Eye (tissue), 1 donor: Measurements from ENCODE around the gene XAF1.
"Not testable (repeated sequence)": the region's sequence is repeated elsewhere in the genome, so short reads cannot be mapped to it uniquely, and the experiment has no call there.

Experiments used
- DNase-seq: peaks from one replicate; pipeline ENCODE4 v3.0.0-alpha.2; 2015

XAF1 gene

DNA sequence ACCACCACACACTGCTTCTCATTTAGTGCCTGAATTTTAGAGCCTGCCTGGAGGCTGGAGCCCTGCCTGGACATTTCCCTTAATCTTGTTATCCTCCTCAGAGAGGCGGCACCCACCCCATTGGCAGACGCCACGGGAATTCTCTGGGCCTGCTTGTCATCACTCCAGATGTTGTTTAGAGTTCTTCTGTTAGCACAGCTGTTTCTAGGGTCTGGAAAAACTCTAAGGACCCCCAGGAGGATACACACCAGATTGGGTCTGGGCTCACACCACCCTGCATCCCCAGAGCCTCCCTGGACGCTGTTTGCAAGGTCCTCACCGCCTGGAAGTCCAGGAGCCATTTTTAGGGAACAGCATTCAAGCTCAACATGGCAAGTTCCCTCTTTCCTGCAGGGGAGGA, 565 bp upstream of the XAF1 start:
- DNase-seq = peak; percentile 16

DNA sequence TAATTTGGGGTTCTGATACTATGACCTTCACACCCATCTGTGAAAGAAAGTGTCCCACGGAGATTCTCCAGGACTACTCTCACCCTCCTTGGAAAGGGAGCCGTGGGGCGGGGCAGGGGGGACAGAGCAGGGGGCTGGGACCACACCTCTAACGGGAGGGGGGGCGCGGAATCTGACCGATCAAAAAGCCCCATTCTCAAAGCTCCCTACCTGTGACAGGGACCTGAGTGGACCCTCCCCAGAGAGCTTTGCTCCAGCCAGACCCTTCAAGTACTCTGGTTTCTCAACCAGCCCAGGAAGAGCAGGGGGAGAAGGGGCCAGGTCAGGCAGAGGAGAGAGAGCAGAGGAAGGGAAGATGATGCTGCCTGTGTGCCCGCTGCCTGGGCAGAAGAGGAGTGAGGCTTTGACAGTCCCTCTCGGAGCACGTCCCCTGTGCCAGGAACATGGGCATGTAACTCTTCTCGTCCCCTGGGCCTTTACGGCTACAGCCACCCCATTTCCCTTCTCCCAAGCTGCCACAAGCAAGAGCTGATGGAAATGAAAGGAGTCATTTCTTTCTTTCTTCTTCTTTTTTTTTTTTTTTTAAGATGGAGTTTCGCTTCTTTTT, 682 bp downstream of the XAF1 start:
- no peak for DNase-seq

DNA sequence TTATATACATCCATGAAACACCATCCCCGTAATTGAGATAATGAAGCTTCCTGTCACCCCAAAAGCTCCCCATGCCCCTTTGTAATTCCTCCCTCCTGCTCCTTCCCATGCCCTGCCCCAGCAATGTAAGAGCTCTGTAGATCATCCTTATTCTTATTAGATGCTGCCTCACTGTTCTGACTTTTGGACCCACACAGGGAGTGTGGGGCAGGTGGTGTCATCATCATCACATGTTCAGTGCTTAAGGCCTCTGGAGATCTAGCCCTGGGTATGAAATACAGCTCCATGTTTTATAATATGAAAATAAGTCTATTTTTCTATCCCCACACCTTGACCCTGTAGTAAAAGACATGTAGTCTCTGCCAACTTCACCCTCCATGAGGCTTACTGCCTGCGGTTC, 1.9 kb downstream of the XAF1 start:
- DNase-seq = no peak

DNA sequence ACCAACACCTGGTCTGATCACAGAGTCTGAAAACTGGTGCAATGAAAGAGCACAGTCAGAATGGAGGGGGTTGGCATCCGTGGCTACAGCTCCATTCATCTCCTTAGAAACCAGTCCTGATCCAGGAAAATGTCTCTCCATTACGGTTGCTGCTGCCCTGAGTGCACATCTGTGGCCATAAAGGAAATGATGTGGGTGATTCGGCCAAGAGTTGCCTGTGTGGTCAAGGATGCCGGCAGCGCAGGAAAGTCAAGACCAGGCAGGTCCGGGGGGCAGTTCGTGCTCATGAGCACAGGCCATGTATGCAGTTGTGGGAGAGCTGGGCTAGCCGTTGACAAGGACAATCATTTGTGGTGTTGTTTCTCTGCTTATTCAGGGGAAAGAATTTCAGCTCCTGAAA, 5.9 kb downstream of the XAF1 start:
- no peak for DNase-seq

DNA sequence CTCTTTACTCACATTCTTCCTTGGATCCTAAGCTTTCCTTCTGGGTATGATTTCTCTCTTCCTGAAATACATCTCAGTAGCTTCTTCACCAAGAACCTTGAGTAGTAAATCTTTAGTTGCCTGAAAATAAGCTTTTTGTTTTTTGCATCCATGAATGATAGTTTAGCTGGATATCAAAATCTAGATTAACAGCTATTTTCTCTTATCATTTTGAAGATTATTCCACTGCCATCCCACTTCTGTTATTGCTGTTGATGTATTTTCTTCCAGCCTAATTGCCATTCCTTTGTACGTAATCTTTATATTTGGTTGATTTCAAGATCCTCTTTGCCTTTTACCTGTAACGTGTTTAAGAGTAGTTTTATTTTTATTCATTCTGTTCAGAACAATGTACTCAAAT, 12.6 kb downstream of the XAF1 start:
- no peak for DNase-seq

DNA sequence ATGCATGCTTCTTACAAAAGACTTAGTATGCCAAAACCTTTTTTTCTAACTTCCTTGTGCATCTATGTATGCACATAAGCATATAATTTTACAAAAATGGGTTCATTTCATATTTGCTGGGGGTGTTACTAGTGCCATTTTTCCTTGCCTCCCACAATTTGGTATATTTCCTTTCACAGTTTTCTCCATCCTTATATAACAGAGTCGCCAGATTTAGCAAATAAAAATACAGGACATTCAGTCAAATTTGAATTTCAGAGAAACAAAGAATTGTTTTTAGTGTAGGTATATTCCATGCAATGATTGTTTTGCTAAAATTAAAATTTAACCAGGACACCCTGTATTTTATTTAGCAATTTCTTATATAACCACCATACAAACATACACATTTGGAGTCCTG, 16.2 kb downstream of the XAF1 start:
- DNase-seq = no peak

DNA sequence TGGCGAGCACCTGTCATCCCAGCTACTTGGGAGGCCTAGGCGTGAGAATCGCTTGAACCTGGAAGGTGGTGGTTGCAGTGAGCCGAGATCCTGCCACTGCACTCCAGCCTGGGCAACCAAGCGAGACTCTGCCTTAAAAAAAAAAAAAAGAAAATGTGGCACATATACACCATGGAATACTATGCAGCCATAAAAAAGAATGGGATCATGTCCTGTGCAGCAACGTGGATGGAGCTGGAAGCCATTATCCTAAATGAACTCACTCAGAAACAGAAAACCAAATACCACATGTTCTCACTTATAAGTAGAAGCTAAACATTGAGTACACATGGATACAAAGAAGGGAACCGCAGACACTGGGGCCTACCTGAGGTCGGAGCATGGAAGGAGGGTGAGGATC, 19.1 kb downstream of the XAF1 start:
- DNase-seq = not testable (repeated sequence)

DNA sequence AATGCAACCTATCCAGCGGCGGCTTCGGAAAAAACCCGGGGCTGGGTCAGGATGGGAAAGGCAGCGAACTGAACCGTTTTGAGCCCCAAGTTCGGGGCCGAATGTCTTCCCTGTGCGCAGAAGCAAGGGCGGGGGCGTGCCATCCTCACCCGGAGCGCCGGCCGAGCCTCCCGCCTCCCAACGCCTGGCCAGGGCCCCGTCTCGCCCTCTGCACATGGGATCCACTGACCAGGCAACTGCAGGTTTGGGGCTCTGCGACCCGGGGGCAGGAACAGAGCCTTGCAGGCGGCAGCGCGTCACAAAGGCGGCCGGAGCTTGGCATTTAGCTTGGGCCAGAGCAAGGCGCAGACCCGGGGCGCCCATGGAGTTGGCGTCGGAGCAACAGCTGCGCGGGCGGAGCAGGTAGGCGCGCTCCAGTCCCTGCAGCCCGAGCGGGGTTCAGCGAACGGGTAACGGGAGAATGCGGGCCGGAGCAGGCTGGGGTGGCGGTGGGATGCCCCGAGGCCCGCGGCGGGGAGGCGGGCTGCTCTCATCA, 20.1 kb downstream of the XAF1 start, which contains the start of gene FBXO39:
Gene FBXO39 (plus strand): TSS at position 345 of the 535 bp plus-strand sequence. CDS start 3,654 bp downstream, outside the sequence.
- peak; percentile 17 for DNase-seq

DNA sequence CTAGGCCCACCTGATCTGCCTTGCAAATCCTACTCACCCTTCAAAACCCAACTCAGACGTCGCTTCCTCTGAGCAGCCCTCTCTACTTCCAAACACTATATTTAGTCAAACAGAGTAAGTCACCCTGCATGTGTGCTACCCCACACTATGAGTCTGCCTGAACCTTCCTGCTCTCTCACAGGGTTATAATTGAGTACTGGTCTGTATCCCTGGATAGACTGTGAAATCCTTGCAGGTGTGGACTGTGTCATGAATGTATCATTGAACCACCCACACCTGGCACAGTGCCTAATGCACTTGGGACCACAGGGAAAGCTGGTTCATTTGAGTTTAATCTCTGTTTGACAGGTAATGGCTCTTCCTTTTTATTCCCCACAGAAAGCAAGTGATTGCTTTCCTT, 23.6 kb downstream of the XAF1 start:
- DNase-seq = no peak

DNA sequence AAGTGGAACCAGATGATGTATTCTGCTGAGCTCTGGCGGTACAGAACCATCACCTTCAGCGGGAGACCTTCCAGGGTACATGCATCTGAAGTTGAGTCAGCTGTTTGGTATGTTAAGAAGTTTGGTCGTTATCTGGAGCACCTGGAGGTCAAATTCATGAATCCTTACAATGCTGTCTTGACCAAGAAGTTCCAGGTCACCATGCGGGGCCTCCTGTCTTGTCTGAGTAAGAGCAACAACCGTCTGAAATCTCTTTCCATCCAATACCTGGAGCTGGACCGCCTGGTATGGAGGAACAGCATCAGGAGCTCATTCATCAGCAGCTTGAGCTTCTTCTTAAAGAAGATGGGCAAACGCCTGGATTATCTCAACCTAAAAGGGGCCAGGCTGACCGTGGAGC, 24.2 kb downstream of the XAF1 start:
- no peak for DNase-seq

DNA sequence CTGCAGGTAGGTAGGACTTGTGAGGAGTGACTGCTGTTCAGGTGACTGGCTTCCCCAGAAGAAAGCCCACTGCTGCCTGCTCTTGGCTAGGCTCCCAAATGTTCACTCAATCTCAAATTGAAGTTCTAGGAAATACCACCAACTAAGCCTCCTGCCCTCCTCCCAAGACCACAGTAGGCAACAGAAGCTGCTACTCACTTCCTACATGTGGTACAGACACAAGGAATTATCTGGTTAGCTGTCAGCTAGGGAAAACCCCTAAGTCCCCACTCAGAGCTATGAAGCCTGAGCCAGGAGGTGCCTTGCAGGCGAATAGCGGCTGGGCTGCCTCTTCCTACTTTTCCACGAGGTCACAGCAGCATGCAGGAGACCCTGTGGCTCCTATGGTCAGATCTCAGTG, 25.0 kb downstream of the XAF1 start:
- DNase-seq = no peak

DNA sequence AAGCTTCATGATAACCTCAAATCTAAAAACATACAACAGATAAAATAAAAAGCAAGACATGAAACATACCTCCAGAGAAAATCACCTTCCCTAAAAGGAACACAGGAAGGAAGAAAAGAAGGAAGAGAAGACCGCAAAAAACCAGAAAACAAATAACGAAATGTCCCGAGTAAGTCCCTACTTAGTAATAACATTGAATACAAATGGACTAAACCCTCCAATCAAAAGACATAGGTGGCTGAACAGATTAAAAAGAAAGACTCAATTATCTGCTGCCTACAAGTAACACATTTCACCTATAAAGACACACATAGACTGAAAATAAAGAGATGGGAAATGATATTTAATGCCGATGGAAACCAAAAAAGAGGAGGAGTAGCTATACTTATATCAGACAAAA, 26.4 kb downstream of the XAF1 start:
- DNase-seq = no peak

DNA sequence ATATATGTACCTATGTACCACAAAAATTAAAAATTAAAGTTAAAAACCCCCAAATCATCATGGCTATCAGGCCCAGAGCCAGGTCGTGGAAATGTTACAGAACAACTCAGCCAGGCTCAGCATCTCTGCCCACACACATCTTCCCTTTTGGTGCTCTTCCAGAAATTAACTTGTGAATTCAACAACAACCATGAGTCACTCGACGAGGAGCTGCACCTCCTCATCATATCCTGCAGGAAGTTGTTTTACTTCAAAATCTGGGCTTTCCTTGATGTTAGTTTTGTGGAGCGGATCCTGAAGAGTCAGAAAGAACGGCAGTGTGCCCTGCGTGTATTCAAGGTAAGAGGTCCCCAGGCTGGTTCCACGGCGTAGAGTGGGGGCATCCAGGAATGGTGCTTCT, 30.8 kb downstream of the XAF1 start:
- no peak for DNase-seq

DNA sequence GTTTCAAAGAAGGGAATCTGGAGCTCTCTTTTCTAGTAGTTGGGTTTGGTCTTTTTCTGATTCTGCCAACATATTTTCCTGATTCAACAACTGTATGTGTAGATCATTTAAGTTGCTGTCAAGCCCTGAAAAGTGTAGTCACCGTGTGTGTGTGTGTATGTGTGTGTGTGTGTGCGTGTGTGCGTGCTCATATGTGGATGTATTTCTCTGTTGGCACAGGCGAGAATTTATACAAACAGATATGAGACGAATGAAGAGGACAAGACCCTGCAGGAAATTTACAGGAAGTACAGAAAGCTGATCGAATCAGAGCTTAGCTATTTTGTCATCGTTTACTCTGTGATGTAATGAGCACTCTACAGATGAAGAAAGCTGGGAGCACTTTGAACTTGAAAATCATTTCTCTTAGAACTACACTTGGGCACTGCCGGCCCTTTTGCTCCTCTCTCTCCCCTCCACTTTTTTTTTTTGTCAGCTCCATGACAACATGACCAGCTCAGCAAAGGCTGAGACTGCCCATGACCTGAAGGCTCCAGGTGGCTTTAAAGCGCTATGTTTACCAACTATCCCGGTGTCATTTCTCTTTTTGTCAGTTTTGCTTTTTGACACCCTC, 31.3 kb downstream of the XAF1 start:
- no peak for DNase-seq

DNA sequence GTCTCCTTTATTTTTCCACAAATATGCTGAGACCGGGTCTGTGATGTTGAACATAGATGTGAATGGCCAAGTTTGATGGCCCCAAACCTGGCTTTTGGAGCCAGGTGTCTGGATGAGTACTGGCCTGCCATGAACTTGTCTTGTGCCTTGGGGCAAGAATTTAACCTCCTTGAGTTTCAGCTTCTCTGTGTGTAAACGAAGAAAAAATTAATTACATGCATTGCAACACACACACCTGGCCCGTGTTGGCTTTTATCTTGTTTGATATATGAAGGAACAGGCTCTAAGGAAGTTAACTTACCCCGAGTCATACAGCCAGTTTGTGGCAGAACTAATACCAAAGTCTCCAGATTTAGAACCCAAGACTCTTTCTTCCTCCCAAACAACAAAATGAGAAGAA, 33.3 kb downstream of the XAF1 start:
- DNase-seq = no peak

DNA sequence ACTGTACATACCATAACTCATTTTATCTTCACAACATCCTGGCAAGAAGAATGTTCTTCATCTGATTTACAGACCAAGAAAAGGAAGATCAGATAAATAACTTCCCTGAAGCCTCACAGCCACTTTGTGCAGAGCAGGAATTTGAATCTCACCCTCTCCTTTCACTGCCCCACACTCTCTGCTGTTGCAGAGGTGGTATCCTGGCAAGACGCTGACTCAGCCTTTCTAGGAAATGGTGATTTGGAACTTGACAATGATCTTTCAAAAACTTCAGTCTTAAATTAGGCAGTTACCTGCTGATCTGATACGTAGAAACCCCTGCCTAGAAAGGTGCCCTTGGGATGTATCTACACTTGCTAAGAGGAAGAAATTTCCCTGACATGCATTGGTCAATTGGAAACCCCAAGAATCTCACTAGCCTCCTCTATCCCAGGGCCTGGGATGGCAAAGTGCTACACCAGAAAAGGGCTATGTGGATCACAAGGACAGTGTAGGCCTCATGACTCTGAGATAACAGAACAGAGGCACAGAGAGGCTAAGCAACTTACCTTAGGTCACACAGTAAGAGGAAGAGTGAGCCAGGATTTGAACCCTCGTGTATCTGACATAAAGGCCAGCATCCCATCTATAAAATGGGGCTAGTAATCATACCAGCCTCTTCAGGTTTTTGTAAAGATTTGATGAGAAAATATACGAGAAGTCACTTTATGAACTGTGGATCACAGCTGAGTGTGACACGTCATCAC, 38.1 kb downstream of the XAF1 start:
- DNase-seq = no peak

DNA sequence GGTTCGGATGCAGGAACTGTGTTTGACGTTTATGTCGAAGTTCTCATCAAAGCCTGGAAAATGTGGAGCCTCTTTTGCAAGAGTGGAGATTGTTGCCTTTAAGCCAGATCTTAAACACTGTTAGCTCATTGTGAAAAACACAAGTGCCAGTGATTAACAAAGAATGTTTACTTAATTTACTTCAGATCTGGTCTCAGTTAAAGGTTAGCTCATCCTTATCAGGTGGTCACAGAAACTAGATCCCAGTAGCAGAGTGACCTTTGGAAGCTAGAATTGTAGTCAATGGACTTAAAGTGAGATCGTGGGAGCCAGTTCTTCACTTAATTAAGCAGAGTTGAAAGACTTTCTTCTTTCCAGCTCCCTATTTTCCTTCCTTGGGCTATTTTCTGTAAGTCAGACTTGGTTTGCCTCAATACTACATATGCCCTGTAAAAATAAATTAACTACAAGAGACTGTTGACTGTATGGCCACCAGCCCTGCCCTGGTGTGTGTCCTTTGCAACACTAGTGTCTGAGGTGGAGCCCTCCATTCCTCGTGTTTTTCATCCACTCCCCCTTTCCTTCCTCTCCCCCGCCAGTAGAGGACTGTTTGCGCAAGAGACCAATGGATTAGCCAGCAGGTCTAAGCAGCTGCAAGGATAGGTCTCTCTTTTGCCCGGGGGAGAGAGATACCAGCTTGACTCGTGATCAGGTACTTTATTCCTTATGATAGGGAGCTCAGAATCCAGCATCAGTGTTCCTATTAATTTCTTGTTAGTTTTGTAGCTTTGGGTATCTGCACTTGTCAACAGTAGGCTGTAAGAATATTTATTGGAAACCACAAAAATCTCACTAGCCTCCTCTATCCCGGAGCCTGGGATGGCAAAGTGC, 40.4 kb downstream of the XAF1 start:
- no peak for DNase-seq

DNA sequence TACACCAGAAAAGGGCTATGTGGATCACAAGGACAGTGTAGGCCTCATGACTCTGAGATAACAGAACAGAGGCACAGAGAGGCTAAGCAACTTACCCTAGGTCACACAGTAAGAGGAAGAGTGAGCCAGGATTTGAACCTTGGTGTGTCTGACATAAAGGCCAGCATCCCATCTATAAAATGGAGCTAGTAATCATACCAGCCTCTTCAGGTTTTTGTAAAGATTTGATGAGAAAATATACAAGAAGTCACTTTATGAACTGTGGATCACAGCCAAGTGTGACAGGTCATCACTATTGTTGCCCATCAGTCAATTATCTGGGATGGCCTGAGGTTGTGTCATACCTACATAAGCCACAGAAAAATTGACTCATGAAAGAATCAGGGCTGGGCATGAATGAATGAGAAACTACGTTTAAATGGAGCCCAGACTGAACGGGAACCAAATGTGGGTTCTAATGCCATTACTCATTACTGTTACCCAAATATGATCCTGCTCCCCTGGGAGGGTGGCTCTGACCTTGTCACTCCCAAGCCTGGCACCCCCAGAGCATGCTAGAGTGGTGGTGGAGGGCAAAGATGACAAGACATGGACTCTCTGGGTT, 41.1 kb downstream of the XAF1 start:
- no peak for DNase-seq

DNA sequence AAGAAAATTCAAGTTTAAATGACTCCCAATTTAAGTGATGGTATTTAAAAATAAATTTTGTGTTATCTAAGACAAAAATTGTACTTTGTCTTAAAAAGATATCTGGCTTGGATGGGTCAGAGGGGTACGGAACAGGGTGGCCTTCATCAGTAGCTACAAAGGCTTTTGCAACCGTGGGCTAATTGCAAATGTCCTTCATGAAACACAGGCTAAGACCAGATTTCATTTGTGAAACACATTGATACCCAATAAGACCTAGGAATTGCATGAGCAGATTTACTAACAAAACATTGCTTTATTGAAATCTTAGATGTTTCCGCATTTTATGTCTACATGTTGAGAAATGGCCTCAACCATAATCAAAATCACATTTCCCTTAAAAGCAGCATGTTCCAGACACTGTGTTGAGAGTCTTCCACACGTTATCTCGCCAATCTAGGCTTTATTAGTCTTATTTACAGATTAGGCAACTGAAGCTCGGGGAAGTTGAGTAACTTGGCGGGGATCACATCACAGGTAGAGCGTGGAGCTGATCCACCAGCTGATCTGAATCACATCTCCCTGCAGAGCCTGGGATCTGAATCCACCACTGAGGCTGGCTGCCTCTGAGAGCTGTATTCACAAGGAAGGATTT, 42.0 kb downstream of the XAF1 start:
- no peak for DNase-seq

DNA sequence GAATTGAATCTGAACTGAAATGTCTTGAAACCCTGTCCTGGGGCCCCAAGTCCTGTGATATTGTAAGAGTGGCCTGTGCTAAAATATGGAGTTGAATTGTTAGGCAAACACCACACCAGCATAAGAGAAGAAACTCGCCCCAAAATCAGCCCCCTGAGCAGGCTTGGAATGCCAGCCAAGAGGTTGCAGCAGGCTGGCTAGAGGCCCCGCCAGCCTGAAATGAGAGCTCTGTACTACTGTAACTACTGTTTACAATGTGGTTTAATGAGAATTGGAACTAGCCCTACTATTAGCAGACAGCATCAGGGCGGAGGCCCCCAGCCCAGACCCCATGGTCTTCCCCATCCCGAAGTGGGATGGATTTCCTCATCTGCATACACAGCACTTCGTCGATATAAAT, 43.9 kb downstream of the XAF1 start:
- no peak for DNase-seq

DNA sequence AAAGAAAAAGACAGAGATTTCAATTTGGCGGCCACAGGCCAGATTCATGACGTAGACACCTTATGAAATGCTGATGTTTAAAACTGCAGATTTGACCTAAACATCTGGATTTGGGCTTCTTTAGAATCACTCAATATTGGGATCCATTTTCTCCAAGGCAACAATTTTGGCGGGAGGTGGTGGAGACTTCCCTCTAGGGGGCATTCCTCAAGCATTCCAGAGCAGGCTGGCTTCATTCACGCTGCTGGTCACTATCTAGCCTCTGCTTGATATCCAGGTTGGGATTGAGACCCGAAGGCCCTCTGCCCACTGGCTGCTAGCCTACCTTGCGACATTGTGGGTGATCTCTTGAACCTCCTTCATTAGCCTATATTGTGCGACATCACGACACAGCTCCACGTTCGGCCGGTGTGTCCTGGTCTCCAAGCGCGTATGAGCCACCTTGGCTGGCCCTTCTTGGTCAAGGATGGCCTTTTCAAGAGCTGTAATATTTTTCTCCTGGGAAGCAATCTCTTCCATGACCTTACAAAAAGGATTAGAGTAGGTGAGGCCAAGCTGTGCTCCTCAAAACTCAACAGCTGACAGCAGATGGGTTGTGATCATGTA, 44.7 kb downstream of the XAF1 start:
- no peak for DNase-seq

DNA sequence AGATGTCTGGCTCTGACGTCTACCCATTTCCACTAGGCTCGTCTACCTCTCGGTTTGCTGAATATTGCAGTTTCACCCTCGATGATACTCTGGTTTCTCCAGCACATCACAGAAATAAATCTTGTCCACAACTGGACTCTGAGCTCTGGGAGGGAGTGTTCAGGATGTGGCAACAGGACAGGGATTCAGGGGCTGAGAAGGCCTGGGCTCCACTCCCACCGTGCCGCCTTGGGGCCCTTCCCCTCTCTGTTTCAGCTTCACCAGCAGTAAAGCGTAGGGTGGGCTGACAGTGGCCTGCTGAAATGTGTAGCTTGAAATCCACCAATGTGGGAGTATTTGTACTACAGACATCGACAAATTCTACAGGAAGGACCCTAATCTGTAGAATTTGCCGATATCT, 55.7 kb downstream of the XAF1 start:
- DNase-seq = no peak
